ENCODE data around the gene ANKMY1. TPM values are rescaled to one million over a fixed set of nuclear protein-coding genes. Genes with fewer than 3 reads are reported as not detected.

The ANKMY1 gene
- total and polyA plus RNA-seq, 2 of the 8 experiments (the other 6 are each of a cell fraction or from before 2014, with no cell fraction given), result 4.5 to 4.8 TPM

DNA sequence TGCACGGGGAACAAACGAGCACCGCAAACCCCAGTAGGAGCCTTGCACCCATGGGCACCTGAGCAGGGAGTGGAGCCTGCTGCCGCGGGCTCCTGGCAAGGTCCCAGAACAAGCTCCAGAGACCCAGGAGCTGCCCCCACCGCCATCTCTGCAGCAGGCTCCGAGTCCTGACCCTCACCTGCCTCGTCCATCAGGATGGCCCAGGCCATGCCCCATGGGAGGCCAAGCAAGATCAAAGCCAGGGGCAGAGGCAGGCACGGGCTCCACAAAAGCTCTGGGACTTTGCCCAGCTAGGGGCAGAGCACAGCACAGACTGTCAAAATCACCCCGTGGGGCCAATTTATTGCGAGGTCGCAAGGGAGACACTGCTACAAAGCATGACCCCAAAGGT lies 78.7 kb downstream of the ANKMY1 start (continued):
- TF ChIP-seq, protein P1, sequence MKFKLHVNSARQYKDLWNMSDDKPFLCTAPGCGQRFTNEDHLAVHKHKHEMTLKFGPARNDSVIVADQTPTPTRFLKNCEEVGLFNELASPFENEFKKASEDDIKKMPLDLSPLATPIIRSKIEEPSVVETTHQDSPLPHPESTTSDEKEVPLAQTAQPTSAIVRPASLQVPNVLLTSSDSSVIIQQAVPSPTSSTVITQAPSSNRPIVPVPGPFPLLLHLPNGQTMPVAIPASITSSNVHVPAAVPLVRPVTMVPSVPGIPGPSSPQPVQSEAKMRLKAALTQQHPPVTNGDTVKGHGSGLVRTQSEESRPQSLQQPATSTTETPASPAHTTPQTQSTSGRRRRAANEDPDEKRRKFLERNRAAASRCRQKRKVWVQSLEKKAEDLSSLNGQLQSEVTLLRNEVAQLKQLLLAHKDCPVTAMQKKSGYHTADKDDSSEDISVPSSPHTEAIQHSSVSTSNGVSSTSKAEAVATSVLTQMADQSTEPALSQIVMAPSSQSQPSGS (IDR thresholded peaks at IDR 0.05; ENCODE audit: low read length), result no peak
- TF ChIP-seq KDM4A (IDR thresholded peaks at IDR 0.05; ENCODE audit: low read depth, low read length, severe bottlenecking), result no peak
- TF ChIP-seq HDAC6 (IDR thresholded peaks at IDR 0.05; ENCODE audit: low read depth, low read length), result no peak
- TF ChIP-seq, protein P2, sequence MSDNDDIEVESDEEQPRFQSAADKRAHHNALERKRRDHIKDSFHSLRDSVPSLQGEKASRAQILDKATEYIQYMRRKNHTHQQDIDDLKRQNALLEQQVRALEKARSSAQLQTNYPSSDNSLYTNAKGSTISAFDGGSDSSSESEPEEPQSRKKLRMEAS (IDR thresholded peaks at IDR 0.05), result no peak
